PFSK-1 (cell line): Measurements from ENCODE around the gene ARL15.

Experiments
- FOXP2 ChIP-seq: optimal IDR thresholded peaks from 2 replicates; pipeline ENCODE3; 2011; ENCODE audit warnings: borderline replicate concordance, control low read depth, inconsistent platforms; ENCODE audit not compliant: insufficient read depth; ENCODE audit errors: extremely low read length, extremely low read depth
- POLR2AphosphoS5 ChIP-seq: IDR thresholded peaks from 2 replicates; pipeline ENCODE4 v1.6.1; 2012; ENCODE audit warnings: low read depth, mild to moderate bottlenecking, control low read depth, low read length, moderate library complexity
- REST ChIP-seq, 2 experiments: IDR thresholded peaks; 2 replicates each; pipeline versions ENCODE4 v1.6.1 to v1.8.0; 2011 to 2012; ENCODE audit warnings: low read depth in 2 of 2, low read length in 2 of 2, control low read depth in 1 of 2, inconsistent platforms in 1 of 2, mild to moderate bottlenecking in 1 of 2, moderate library complexity in 1 of 2; ENCODE audit not compliant: insufficient read depth in 1 of 2
- SIN3A ChIP-seq: IDR thresholded peaks from 2 replicates; pipeline ENCODE4 v1.6.1; 2012; ENCODE audit warnings: mild to moderate bottlenecking, low read length, moderate library complexity, borderline replicate concordance; ENCODE audit not compliant: insufficient read depth
- TAF1 ChIP-seq: IDR thresholded peaks from 2 replicates; pipeline ENCODE4 v1.6.1; 2012; ENCODE audit warnings: low read length, control low read depth, borderline replicate concordance; ENCODE audit not compliant: insufficient read depth

Gene ARL15

GRCh38 chr5:54062958-54063357 lies 247.4 kb downstream of the ARL15 start:
- no peak for TF ChIP-seq REST (IDR thresholded peaks at IDR 0.05; ENCODE audit: insufficient read depth in 1 of 2, low read depth in 2 of 2, low read length in 2 of 2)
- no peak for TF ChIP-seq TAF1

GRCh38 chr5:54049963-54050362 lies 260.4 kb downstream of the ARL15 start:
- TF ChIP-seq TAF1 (no peak), FOXP2 (no peak), POLR2AphosphoS5 (no peak), SIN3A (no peak), REST (IDR thresholded peaks at IDR 0.05; ENCODE audit: insufficient read depth in 1 of 2, low read depth in 2 of 2, low read length in 2 of 2) (no peak)

GRCh38 chr5:54049144-54049543 lies 261.2 kb downstream of the ARL15 start:
- no peak for TF ChIP-seq REST (IDR thresholded peaks at IDR 0.05; ENCODE audit: insufficient read depth in 1 of 2, low read depth in 2 of 2, low read length in 2 of 2)
- TF ChIP-seq POLR2AphosphoS5, result no peak
- no peak for TF ChIP-seq TAF1
- TF ChIP-seq SIN3A, result no peak
- TF ChIP-seq FOXP2, result no peak

GRCh38 chr5:54045077-54045792 lies 265.1 kb downstream of the ARL15 start:
- TF ChIP-seq POLR2AphosphoS5, result no peak
- no peak for TF ChIP-seq SIN3A
- no peak for TF ChIP-seq REST (IDR thresholded peaks at IDR 0.05; ENCODE audit: insufficient read depth in 1 of 2, low read depth in 2 of 2, low read length in 2 of 2)
- no peak for TF ChIP-seq TAF1
- TF ChIP-seq FOXP2, result no peak

GRCh38 chr5:54040804-54041203 lies 269.6 kb downstream of the ARL15 start:
- TF ChIP-seq TAF1, result no peak
- TF ChIP-seq REST (IDR thresholded peaks at IDR 0.05; ENCODE audit: insufficient read depth in 1 of 2, low read depth in 2 of 2, low read length in 2 of 2), result no peak
- TF ChIP-seq POLR2AphosphoS5, result no peak
- no peak for TF ChIP-seq SIN3A
- TF ChIP-seq FOXP2, result no peak
